ENCODE results near the gene CMBL. TPM values are rescaled to one million over a fixed set of nuclear protein-coding genes. Genes with fewer than 3 reads are reported as not detected.

CMBL gene
- total RNA-seq, 2 donors from 2014 or later: 11.2 to 20.3 TPM

DNA sequence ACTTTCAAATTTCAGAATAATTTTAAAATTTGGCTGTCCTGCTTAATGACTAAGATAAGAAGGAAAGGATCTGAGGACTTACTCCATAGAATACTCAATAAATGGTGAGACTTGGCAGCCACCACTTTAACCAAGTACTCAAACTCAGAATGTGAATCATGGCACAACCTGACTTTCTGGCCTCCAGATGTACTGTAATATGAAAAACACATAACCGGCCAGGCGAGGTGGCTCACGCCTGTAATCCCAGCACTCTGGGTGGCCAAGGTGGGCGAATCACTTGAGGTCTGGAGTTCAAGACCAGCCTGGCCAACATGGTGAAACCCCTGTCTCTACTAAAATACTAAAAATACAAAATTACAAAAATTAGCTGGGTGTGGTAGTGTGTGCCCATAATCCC is 35.8 kb upstream of the CMBL start:
- intact Hi-C loops (cut with DNase I): no loop called here
- DNase-seq (ENCODE audit: low spot score): no peak
- H3K9me3 ChIP-seq: no peaks in the 10 kb centered on the region
- WGBS: 80% methylated on average over 4 of the region's 4 CpGs
- H3K4me1 ChIP-seq (replicated peaks): no peaks in the 10 kb centered on the region
- no peaks in the 10 kb centered on the region for H3K27me3 ChIP-seq (replicated peaks; ENCODE audit: insufficient read depth)
- H3K27ac ChIP-seq: no peak overlapping the region
- H3K36me3 ChIP-seq: no peaks in the 10 kb centered on the region
- H3K4me3 ChIP-seq: no peak overlapping the region
- TF ChIP-seq, protein P1, sequence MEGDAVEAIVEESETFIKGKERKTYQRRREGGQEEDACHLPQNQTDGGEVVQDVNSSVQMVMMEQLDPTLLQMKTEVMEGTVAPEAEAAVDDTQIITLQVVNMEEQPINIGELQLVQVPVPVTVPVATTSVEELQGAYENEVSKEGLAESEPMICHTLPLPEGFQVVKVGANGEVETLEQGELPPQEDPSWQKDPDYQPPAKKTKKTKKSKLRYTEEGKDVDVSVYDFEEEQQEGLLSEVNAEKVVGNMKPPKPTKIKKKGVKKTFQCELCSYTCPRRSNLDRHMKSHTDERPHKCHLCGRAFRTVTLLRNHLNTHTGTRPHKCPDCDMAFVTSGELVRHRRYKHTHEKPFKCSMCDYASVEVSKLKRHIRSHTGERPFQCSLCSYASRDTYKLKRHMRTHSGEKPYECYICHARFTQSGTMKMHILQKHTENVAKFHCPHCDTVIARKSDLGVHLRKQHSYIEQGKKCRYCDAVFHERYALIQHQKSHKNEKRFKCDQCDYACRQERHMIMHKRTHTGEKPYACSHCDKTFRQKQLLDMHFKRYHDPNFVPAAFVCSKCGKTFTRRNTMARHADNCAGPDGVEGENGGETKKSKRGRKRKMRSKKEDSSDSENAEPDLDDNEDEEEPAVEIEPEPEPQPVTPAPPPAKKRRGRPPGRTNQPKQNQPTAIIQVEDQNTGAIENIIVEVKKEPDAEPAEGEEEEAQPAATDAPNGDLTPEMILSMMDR (IDR thresholded peaks at IDR 0.05): no peak

DNA sequence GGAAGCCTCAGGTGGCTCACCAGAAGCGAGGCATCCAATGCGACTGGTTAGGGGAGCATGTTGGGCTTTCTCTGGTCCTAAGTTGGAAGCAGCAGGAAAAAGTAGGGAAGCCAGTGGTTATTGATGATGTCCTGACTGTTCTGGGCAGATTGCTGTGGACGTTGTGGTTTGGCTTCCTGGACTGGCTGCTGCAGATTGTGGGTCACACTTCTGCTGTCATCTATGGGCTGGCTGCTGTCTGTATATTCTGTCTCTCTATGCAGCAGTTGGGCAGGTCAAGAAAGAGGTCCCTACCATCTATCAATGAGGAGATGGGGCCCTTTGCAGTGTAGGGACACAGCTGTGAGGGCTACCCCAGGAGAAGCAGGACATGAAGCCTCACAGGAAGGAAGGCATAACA is 32.3 kb upstream of the CMBL start:
- DNase-seq (ENCODE audit: low spot score): no peak
- 81% methylated on average over 3 of the region's 3 CpGs for WGBS
- Histone ChIP-seq H3K9me3 (no peaks in the 10 kb centered on the region), H3K4me3 (no peak overlapping the region), H3K27me3 (replicated peaks; ENCODE audit: insufficient read depth) (no peaks in the 10 kb centered on the region), H3K4me1 (replicated peaks) (no peaks in the 10 kb centered on the region), H3K27ac (no peak overlapping the region), H3K36me3 (no peaks in the 10 kb centered on the region)
- TF ChIP-seq, protein P1 (IDR thresholded peaks at IDR 0.05): no peak
- TF ChIP-seq POLR2AphosphoS5 (IDR thresholded peaks at IDR 0.05): no peak
- intact Hi-C loops (cut with DNase I): loop anchor here (10.0 kb wide), 1 partner anchor 55 kb away; no protein-coding TSS in a partner anchor

DNA sequence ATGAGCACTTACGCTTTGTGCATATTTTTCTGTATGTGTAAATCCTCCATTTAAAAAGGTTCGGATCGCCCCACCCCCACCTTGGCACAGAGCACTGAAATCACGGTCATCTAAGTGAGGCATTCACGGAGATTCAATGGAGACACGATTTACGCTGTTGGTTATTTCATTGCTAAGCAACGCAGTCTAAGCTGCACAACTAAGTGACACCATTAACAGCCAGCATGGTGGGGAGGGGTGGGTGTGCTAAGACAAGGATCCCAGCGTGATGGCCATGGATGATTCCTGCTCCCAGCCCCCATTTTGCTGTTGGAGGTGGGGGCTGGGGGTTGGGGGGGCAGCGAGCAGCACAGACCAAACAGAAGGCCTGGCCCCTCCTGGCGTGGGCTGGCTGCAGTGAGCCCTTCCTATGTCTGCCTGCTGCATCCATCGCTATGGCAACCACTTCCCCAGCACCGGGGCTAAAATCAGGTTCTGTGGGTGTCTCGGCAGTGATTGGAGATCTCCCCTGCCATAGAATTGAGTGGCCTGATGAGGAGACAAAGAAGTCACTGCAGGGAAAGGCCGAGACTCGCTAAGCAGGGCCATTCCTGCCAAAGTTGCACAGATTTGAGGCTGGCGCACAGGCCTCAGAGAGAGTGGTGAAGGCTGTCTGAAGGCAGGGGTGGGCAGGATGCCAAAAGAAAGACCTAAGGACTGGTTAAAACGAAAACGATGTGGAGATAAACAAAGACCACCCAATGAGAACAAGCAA is 31.5 kb upstream of the CMBL start:
- DNase-seq (ENCODE audit: low spot score): no peak
- Histone ChIP-seq H3K27me3 (replicated peaks; ENCODE audit: insufficient read depth) (no peaks in the 10 kb centered on the region), H3K36me3 (no peaks in the 10 kb centered on the region), H3K4me3 (no peak overlapping the region), H3K9me3 (no peaks in the 10 kb centered on the region), H3K4me1 (replicated peaks) (no peaks in the 10 kb centered on the region), H3K27ac (no peak overlapping the region)
- TF ChIP-seq, protein P1 (IDR thresholded peaks at IDR 0.05): no peak
- no peak for TF ChIP-seq POLR2A (IDR thresholded peaks at IDR 0.05)
- no peak for TF ChIP-seq POLR2AphosphoS5 (IDR thresholded peaks at IDR 0.05)
- intact Hi-C loops (cut with DNase I): loop anchor here (10.0 kb wide), 1 partner anchor 54 kb away; no protein-coding TSS in a partner anchor
- 59% methylated on average over 19 of the region's 19 CpGs for WGBS

DNA sequence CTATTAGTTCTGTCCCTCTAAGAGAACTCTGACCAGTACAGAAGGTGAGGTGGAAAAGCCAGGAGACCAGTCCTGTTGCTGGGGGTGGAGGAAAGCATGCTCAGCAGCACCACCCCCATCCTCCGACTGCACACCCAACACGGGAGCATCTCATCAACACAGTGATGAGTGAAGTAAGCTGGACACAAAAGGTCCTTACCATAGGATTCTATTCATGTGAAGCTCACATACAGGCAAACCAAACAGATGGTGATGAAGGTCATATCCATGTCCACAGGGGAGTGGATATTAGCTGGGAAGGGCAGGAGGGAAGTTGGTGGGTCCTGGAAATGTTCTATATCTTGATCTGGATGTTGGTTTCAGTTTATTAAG is 31.0 kb upstream of the CMBL start:
- Histone ChIP-seq H3K36me3 (no peaks in the 10 kb centered on the region), H3K27ac (no peak overlapping the region), H3K4me1 (replicated peaks) (no peaks in the 10 kb centered on the region), H3K27me3 (replicated peaks; ENCODE audit: insufficient read depth) (no peaks in the 10 kb centered on the region), H3K9me3 (no peaks in the 10 kb centered on the region), H3K4me3 (no peak overlapping the region)
- TF ChIP-seq POLR2AphosphoS5 (IDR thresholded peaks at IDR 0.05): no peak
- no peak for TF ChIP-seq POLR2A (IDR thresholded peaks at IDR 0.05)
- TF ChIP-seq, protein P1 (IDR thresholded peaks at IDR 0.05): no peak
- intact Hi-C loops (cut with DNase I): loop anchor here (10.0 kb wide), 1 partner anchor 54 kb away; no protein-coding TSS in a partner anchor
- no peak for DNase-seq (ENCODE audit: low spot score)
- WGBS: 91% methylated on average over 2 of the region's 2 CpGs

DNA sequence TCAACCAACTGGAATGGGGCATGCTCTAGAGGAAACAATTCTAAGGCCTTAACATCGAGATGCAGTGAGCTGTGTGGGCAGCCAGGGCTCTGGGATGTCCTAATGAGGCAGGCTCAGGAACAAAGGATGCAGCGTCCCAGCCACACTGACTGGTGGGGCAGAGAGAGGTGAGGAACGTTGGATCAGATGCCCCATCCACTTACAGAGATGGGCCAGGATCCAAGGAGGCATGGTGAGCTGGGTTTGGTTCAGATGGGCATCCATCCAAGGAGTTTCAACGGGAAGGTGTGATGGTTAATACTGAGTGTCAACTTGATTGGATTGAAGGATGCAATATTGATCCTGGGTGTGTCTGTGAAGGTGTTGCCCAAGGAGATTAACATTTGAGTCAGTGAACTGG is 30.3 kb upstream of the CMBL start:
- H3K4me1 ChIP-seq (replicated peaks): no peaks in the 10 kb centered on the region
- no peak for DNase-seq (ENCODE audit: low spot score)
- TF ChIP-seq POLR2AphosphoS5 (IDR thresholded peaks at IDR 0.05): no peak
- TF ChIP-seq, protein P1 (IDR thresholded peaks at IDR 0.05): no peak
- no peak for TF ChIP-seq POLR2A (IDR thresholded peaks at IDR 0.05)
- H3K36me3 ChIP-seq: no peaks in the 10 kb centered on the region
- no peak overlapping the region for H3K4me3 ChIP-seq
- intact Hi-C loops (cut with DNase I): loop anchor here (10.0 kb wide), 1 partner anchor 53 kb away; no protein-coding TSS in a partner anchor
- no peaks in the 10 kb centered on the region for H3K9me3 ChIP-seq
- no peaks in the 10 kb centered on the region for H3K27me3 ChIP-seq (replicated peaks; ENCODE audit: insufficient read depth)
- H3K27ac ChIP-seq: no peak overlapping the region
- WGBS: 59% methylated on average over 4 of the region's 4 CpGs
